Esophagus (tissue), 2 donors: ENCODE measurements around the gene SLC43A2. TPM values are rescaled to one million over a fixed set of nuclear protein-coding genes. Genes with fewer than 3 reads are reported as not detected.
"Not testable (repeated sequence)": the region's sequence is repeated elsewhere in the genome, so short reads cannot be mapped to it uniquely, and the experiment has no call there.

Experiments
- H3K27ac ChIP-seq, 2 donors: one replicate each; pipeline ENCODE4 v1.5.1; 2013; ENCODE audit warnings: low read depth in 2 of 2, mild to moderate bottlenecking in 2 of 2, inconsistent platforms in 1 of 2, low read length in 1 of 2, moderate library complexity in 1 of 2
- H3K27me3 ChIP-seq, 2 donors: one replicate each; pipeline ENCODE4 v1.6.1; 2013; ENCODE audit warnings: low read length in 2 of 2, control low read depth in 1 of 2, mild to moderate bottlenecking in 1 of 2; ENCODE audit not compliant: insufficient read depth in 2 of 2, control insufficient read depth in 1 of 2
- H3K36me3 ChIP-seq, 2 donors: one replicate each; pipeline ENCODE4 v1.6.1; 2013; ENCODE audit warnings: low read length in 1 of 2; ENCODE audit not compliant: control insufficient read depth in 2 of 2, insufficient read depth in 2 of 2
- H3K4me1 ChIP-seq, 2 donors: one replicate each; pipeline ENCODE4 v1.6.1; 2013; ENCODE audit warnings: low read length in 1 of 2; ENCODE audit not compliant: control insufficient read depth in 2 of 2, insufficient read depth in 2 of 2
- H3K4me3 ChIP-seq, 2 donors: one replicate each; pipeline ENCODE4 v1.5.1; 2013; ENCODE audit warnings: low read length in 2 of 2, mild to moderate bottlenecking in 2 of 2, low read depth in 1 of 2, moderate library complexity in 1 of 2
- H3K9me3 ChIP-seq, 2 donors: one replicate each; pipeline ENCODE4 v1.6.1; 2013; ENCODE audit warnings: mild to moderate bottlenecking in 2 of 2, low read depth in 1 of 2, low read length in 1 of 2, moderate library complexity in 1 of 2; ENCODE audit not compliant: control insufficient read depth in 2 of 2, insufficient read depth in 1 of 2
- WGBS, 2 donors: extraction: QIAGEN DNeasy Blood & Tissue Kit; methylation state at CpG; one replicate each; pipeline ENCODE4 v1.1.7; 2013; 5-methylcytosine and 5-hydroxymethylcytosine counted together
- polyA plus RNA-seq, 2 donors: library from polyadenylated mRNA; stranded (reverse); fragments of 200-250 nt; gene quantifications; one replicate each; pipeline ENCODE4 v1.2.3, GENCODE V29; 2013
- donor health status: healthy with polysubstance abuse.
- donor health status: Bipolar disorder and iron deficiency.

The SLC43A2 gene
- polyA plus RNA-seq, 2 donors, result 2.1 to 2.2 TPM

DNA sequence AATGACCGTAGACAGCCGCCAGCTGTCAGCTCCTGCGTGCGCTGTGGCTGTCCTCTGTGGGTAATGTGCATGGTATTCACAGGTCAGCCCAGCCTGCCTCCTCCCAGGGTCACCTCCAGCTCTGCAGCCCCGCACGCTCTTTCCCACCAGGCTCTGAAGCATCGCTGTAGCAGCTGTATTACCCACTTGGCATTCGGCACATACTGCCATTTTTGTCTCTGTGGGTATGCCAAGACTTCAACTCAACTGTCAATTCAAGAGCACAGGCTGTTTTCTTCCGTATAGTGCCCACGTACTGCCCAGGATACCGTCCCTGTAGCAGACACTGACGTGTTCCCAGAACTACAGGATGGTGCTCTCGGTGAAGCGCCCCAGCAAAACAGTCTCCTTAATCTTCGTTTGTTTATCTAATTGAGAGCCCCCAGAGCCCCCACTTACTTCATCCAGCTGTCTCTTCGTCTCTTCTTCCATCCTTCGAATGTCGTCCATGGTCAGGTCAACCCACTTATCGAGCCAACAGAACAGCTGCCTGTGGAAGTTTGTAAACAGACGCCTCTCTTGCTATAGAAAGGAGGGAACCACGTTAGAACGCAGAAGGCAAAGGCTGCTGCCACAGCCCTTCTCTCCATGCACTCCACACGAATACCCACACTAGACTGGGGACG lies 94.8 kb downstream of the SLC43A2 start:
- peak overlapping the region in 1 of 2 donors; percentile 13 for H3K27ac ChIP-seq
- no peak overlapping the region for H3K4me3 ChIP-seq
- H3K27me3 ChIP-seq, result no peaks in the 10 kb centered on the region
- no peaks in the 10 kb centered on the region for H3K4me1 ChIP-seq
- no peaks in the 10 kb centered on the region for H3K9me3 ChIP-seq
- peaks cover 6 to 29% of the 10 kb centered on the region in 2 donors for H3K36me3 ChIP-seq
- 83% methylated on average over 24 of the region's 24 CpGs for WGBS, 2 donors

DNA sequence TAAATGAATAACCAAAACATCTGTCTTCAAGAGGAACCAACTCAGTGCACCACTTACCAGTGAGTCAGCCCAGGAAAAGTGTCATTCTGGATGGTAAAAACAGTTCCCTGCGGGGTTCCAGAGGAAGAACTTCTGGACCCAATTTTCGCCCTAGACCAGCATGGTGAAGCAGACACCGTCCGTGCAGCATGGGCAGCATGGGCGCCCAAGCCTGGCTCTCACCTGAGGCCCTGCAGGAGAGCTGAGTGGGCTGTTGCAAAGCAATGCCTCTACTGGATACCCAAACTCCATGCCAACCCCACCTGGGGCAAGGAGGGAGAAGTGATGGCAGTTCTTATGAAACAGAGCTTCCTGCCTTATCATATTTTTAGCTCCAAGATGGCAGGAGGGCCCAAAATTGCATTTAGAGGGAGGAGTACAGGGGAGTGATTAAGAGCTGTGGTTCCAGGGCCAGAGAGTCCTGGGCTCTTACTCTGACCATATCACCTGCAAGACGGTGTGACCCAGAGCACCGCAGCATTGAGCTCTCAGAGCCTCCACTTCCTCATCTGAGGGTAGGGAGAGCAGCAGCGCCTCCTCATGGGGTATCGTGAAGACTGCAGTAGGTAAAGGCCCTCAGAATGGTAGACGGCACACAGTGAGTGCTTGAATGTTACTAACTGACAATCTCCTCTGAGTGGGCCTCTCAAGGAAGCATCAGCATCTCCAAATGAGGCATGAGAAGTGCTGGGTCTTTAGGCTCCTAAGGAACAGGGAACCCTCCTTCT lies 95.6 kb downstream of the SLC43A2 start:
- Histone ChIP-seq H3K27ac (peak overlapping the region in 1 of 2 donors; percentile 13), H3K36me3 (peaks cover 6 to 30% of the 10 kb centered on the region in 2 donors), H3K4me3 (no peak overlapping the region), H3K27me3 (no peaks in the 10 kb centered on the region), H3K4me1 (no peaks in the 10 kb centered on the region), H3K9me3 (no peaks in the 10 kb centered on the region)
- 85 to 86% methylated on average over 10 of the region's 10 CpGs for WGBS, 2 donors

DNA sequence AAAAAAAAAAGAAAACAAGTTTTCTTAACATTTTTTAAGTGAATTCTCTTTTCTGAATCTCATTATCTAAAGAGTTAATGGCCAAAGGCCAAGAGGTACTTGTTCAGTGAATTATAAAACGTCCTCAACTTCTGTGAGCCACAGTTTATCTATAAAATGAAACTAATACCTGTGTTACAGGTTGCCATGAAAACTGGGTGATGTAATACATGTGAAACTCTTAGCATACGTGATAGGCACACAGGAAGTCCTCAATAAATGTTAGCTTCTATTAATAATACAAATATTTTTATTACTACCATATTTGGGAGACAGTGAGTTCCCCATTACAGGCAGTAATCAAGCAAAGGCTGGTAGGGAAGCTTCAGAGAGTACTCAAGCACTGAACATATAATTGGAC lies 98.8 kb downstream of the SLC43A2 start:
- no peak overlapping the region for H3K27ac ChIP-seq
- H3K4me3 ChIP-seq, result no peak overlapping the region
- no peaks in the 10 kb centered on the region for H3K27me3 ChIP-seq
- no peaks in the 10 kb centered on the region for H3K4me1 ChIP-seq
- H3K36me3 ChIP-seq, result peaks cover 3 to 24% of the 10 kb centered on the region in 2 donors
- WGBS, 2 donors, result 33 to 34% methylated on average over 2 of the region's 2 CpGs
- H3K9me3 ChIP-seq, result no peaks in the 10 kb centered on the region

DNA sequence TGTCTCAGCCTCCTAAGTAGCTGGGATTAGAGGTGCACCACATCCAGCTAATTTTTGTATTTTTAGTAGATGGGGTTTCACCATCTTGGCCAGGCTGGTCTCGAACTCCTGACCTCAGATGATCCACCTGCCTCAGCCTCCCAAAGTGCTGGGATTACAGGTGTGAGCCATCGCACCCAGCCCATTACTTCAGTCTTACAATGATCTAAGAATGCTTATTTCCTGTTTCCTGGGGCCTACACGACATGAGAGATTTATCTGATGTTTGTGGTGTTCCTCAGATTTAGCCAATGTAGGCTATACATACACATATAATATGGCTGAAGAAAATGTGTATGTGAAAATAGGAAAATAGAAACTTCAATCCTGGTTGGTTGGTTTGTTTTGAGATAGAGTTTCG lies 101.8 kb downstream of the SLC43A2 start:
- H3K27me3 ChIP-seq, H3K4me1 ChIP-seq, H3K27ac ChIP-seq, H3K9me3 ChIP-seq, H3K4me3 ChIP-seq: not testable (repeated sequence)
- H3K36me3 ChIP-seq, result peaks cover 3 to 13% of the 10 kb centered on the region in 2 donors
- 76 to 80% methylated on average over 4 of the region's 4 CpGs for WGBS, 2 donors

DNA sequence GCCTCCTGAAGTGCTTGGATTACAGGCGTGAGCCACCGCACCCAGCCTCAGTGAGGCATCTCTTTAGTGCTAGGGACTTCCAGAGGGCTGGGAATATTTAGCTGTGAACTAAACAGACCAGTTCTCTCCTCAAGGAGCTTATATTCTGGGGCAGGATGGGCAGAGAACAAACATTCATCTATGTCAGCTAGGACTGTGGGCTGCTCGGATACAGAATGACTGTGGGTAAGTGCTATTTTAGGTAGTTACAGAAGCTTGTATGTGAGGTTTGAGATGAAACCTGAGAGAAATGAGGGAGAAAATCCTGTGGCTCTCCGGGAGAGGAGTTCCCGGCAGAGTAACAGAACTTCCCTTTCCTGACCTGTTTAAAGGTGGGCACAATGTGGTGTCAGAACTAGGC lies 106.0 kb downstream of the SLC43A2 start:
- H3K27me3 ChIP-seq, result no peaks in the 10 kb centered on the region
- WGBS, 2 donors, result 93 to 95% methylated on average over 5 of the region's 5 CpGs
- H3K4me1 ChIP-seq, result no peaks in the 10 kb centered on the region
- H3K9me3 ChIP-seq, result no peaks in the 10 kb centered on the region
- peaks cover 6 to 15% of the 10 kb centered on the region in 2 donors for H3K36me3 ChIP-seq
- no peak overlapping the region for H3K4me3 ChIP-seq
- no peak overlapping the region for H3K27ac ChIP-seq

DNA sequence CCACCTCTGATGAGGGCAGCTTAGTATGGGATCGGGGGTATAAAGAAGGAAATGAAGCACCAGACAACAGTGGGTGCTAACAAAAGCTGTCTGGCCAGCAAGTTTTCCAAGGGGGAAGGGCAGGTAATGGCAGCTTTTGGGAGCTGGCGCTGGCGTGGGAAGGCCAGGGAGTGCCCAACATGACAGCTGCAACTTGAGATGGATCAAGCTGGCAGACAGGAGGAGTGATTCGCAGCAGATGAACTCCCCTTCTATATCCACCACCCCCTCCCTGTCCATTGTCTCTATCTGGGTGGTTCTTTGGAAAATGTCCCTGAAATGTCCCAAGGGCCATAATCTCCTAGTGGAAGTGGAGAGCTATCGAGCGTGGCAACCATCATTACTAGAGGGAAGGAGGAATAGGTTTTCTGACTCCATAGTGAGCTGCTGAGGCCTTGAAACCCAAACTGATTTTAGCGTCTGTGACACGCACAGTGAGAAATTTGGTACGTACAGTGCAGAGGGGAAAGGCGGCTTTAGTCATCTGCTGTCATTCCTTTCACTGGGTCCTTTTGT lies 107.5 kb downstream of the SLC43A2 start:
- peaks cover 0 to 2% of the 10 kb centered on the region in 2 donors for H3K4me1 ChIP-seq
- WGBS, 2 donors, result 83 to 85% methylated on average over 10 of the region's 10 CpGs
- H3K4me3 ChIP-seq, result no peak overlapping the region
- no peak overlapping the region for H3K27ac ChIP-seq
- no peaks in the 10 kb centered on the region for H3K27me3 ChIP-seq
- H3K9me3 ChIP-seq, result no peaks in the 10 kb centered on the region
- H3K36me3 ChIP-seq, result peaks cover 6 to 15% of the 10 kb centered on the region in 2 donors

DNA sequence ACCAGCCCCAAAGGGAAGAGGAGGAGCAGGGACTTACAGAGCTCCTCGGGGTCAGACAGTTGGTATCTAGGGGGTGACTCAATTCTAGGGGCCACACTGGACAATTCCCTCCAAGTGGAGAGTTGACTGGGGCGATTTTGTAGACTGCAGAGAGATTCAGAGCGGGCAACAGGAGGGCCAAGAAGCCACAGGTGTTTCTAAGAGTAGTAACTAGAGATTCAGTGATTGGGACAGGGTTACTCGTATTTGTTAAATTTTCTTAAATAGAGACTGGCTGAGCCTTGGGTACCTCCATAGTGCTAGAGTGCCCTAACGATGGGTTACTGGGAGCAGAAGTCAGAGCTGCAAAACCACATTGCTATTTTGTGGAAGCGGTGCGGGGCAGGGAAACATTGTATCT lies 109.0 kb downstream of the SLC43A2 start:
- no peak overlapping the region for H3K4me3 ChIP-seq
- peaks cover 3 to 15% of the 10 kb centered on the region in 2 donors for H3K36me3 ChIP-seq
- H3K27me3 ChIP-seq, result no peaks in the 10 kb centered on the region
- 86 to 88% methylated on average over 7 of the region's 7 CpGs for WGBS, 2 donors
- peaks cover 0 to 2% of the 10 kb centered on the region in 2 donors for H3K4me1 ChIP-seq
- H3K27ac ChIP-seq, result no peak overlapping the region
- H3K9me3 ChIP-seq, result no peaks in the 10 kb centered on the region

Other genes starting within 250 kb of the SLC43A2 start
- gene YWHAE, start 228.6 kb downstream of the SLC43A2 start, polyA plus RNA-seq, result 100 to 1,000 TPM; 246 to 324 TPM
- gene CRK, start 172.6 kb downstream of the SLC43A2 start, polyA plus RNA-seq, result 10 to 100 TPM; 17.8 to 23.8 TPM
- gene MYO1C, start 136.1 kb downstream of the SLC43A2 start, polyA plus RNA-seq, result 10 to 100 TPM; 42.0 to 45.0 TPM
- 10 to 100 TPM; 16.1 to 19.5 TPM for gene INPP5K, start 112.2 kb downstream of the SLC43A2 start, polyA plus RNA-seq
- gene PITPNA, start 66.0 kb downstream of the SLC43A2 start, polyA plus RNA-seq, result 10 to 100 TPM; 16.5 to 36.7 TPM
- 1 to 10 TPM; 2.8 TPM for gene SCARF1, start 16.9 kb upstream of the SLC43A2 start, polyA plus RNA-seq
- gene RILP, start 21.0 kb upstream of the SLC43A2 start, polyA plus RNA-seq, result 1 to 10 TPM; 4.6 to 6.0 TPM
- 10 to 100 TPM; 74.5 to 82.1 TPM for gene PRPF8, start 56.0 kb upstream of the SLC43A2 start, polyA plus RNA-seq
- 1 to 10 TPM; 3.6 to 3.8 TPM for gene TLCD2, start 81.5 kb upstream of the SLC43A2 start, polyA plus RNA-seq
- gene WDR81, start 95.9 kb upstream of the SLC43A2 start, polyA plus RNA-seq, result 10 to 100 TPM in 1 of 2 donors, 1 to 10 TPM in 1; 8.5 to 10.7 TPM
- 1 to 10 TPM; 1.9 to 2.9 TPM for gene SERPINF2, start 114.0 kb upstream of the SLC43A2 start, polyA plus RNA-seq
- gene SERPINF1, start 133.2 kb upstream of the SLC43A2 start, polyA plus RNA-seq, result 10 to 100 TPM; 49.0 to 56.7 TPM
- gene SMYD4, start 201.1 kb upstream of the SLC43A2 start, polyA plus RNA-seq, result 1 to 10 TPM; 2.1 to 4.0 TPM
- 10 to 100 TPM in 1 of 2 donors, 1 to 10 TPM in 1; 8.6 to 33.7 TPM for gene RPA1, start 201.2 kb upstream of the SLC43A2 start, polyA plus RNA-seq